H1 (cell line): ENCODE measurements around the gene NR2F1. TPM values are rescaled to one million over a fixed set of nuclear protein-coding genes. Genes with fewer than 3 reads are reported as not detected.

Source experiments
- CTCF ChIA-PET: fragments of 300-600 bp; sonication (Branson Sonifier 250); formaldehyde crosslinking; loops from one replicate; lab custom pipeline; 2021; ENCODE audit not compliant: partially characterized antibody; lab: Charles Lee
- POLR2A ChIA-PET: fragments of 300-600 bp; sonication (Branson Sonifier 250); formaldehyde crosslinking; loops from one replicate; lab custom pipeline; 2021; ENCODE audit warnings: inconsistent platforms; ENCODE audit not compliant: partially characterized antibody; lab: Charles Lee
- DNase-seq, 2 experiments: peaks; one replicate each; pipeline versions ENCODE4 v3.0.0 to v3.0.0-alpha.2; 2010 to 2022; ENCODE audit warnings: low spot score in 2 of 2, low read depth in 1 of 2, mixed read lengths in 1 of 2
- FAIRE-seq: peaks from 2 replicates; lab custom pipeline; 2011; peaks lifted over from hg19 to GRCh38; lab: Jason Lieb, UNC
- H2AFZ ChIP-seq: 2 replicates; pipeline ENCODE4 v1.8.1; 2012; ENCODE audit warnings: low read length, inconsistent platforms
- H2AK5ac ChIP-seq: 2 replicates; pipeline ENCODE4 v1.6.1; 2013; ENCODE audit warnings: low read depth, low read length
- H2BK120ac ChIP-seq: replicated peaks from 2 replicates; pipeline ENCODE3; 2013; ENCODE audit warnings: low read depth, low read length, inconsistent platforms
- H2BK12ac ChIP-seq: 2 replicates; pipeline ENCODE4 v1.6.1; 2013; ENCODE audit warnings: low read depth, low read length
- H2BK15ac ChIP-seq: 2 replicates; pipeline ENCODE4 v1.6.1; 2013; ENCODE audit warnings: low read length
- H2BK20ac ChIP-seq: 2 replicates; pipeline ENCODE4 v1.6.1; 2013; ENCODE audit warnings: low read length
- H2BK5ac ChIP-seq: 2 replicates; pipeline ENCODE4 v1.6.1; 2013; ENCODE audit warnings: low read depth, low read length
- H3K14ac ChIP-seq: 2 replicates; pipeline ENCODE4 v1.6.1; 2013; ENCODE audit warnings: inconsistent platforms; ENCODE audit not compliant: insufficient read length
- H3K18ac ChIP-seq: 2 replicates; pipeline ENCODE4 v1.6.1; 2013; ENCODE audit warnings: low read length; ENCODE audit errors: extremely low read depth
- H3K23ac ChIP-seq: 2 replicates; pipeline ENCODE4 v1.6.1; 2013; ENCODE audit warnings: inconsistent platforms; ENCODE audit not compliant: insufficient read length
- H3K23me2 ChIP-seq: 2 replicates; pipeline ENCODE4 v1.6.1; 2013; ENCODE audit warnings: low read depth, low read length
- H3K27ac ChIP-seq: 2 replicates; pipeline ENCODE4 v1.6.1; 2011; ENCODE audit warnings: low read depth, low read length, inconsistent platforms
- H3K27me3 ChIP-seq, 4 experiments: replicated peaks in 1 of 4; 1 replicate in 1 of 4; 2 replicates in 3 of 4; pipeline versions ENCODE4 v1.6.1 to v1.8.1; 2011 to 2013; ENCODE audit warnings: low read length in 3 of 4, mild to moderate bottlenecking in 3 of 4, inconsistent platforms in 2 of 4, mixed read lengths in 2 of 4, moderate library complexity in 1 of 4; ENCODE audit not compliant: control insufficient read depth in 3 of 4, insufficient read depth in 3 of 4; ENCODE audit errors: extremely low read depth in 1 of 4
- H3K36me3 ChIP-seq, 4 experiments: 2 replicates each; pipeline versions ENCODE4 v1.6.1 to v1.8.1; 2011 to 2013; ENCODE audit warnings: mild to moderate bottlenecking in 4 of 4, low read length in 3 of 4, moderate library complexity in 2 of 4, control low read depth in 1 of 4, inconsistent platforms in 1 of 4; ENCODE audit not compliant: insufficient read depth in 4 of 4, control insufficient read depth in 2 of 4
- H3K4ac ChIP-seq: replicated peaks from 2 replicates; pipeline ENCODE3; 2013; ENCODE audit warnings: low read length, low read depth, mixed read lengths, inconsistent platforms; ENCODE audit not compliant: insufficient read length
- H3K4me1 ChIP-seq, 4 experiments: replicated peaks in 1 of 4; 1 replicate in 1 of 4; 2 replicates in 3 of 4; pipeline versions ENCODE4 v1.6.1 to v1.8.1; 2011 to 2013; ENCODE audit warnings: low read length in 3 of 4, inconsistent platforms in 2 of 4, mixed read lengths in 1 of 4; ENCODE audit not compliant: insufficient read depth in 4 of 4, control insufficient read depth in 3 of 4
- H3K4me2 ChIP-seq, 2 experiments: 2 replicates each; pipeline versions ENCODE4 v1.6.1 to v1.8.1; 2011 to 2013; ENCODE audit warnings: low read depth in 2 of 2, low read length in 2 of 2, control low read depth in 1 of 2, inconsistent platforms in 1 of 2, mild to moderate bottlenecking in 1 of 2; ENCODE audit not compliant: insufficient read depth in 1 of 2
- H3K4me3 ChIP-seq, 4 experiments: fragments of 200-600, 300-600 bp in 1 of 4; sonication (generic), shearing (Covaris generic), sonication (Bioruptor Twin) in 1 of 4; 2 replicates each; pipeline versions ENCODE4 v1.5.1 to v1.8.1; 2011 to 2016; ENCODE audit warnings: low read length in 4 of 4, low read depth in 3 of 4, control low read depth in 2 of 4, inconsistent platforms in 2 of 4, mild to moderate bottlenecking in 2 of 4, mixed read lengths in 1 of 4, moderate library complexity in 1 of 4; ENCODE audit not compliant: insufficient read depth in 2 of 4; ENCODE audit errors: extremely low read depth in 1 of 4
- H3K56ac ChIP-seq: replicated peaks from 2 replicates; pipeline ENCODE3; 2013; ENCODE audit warnings: low read depth, mild to moderate bottlenecking, mixed read lengths, low read length, inconsistent platforms; ENCODE audit not compliant: insufficient read length
- H3K79me1 ChIP-seq: 2 replicates; pipeline ENCODE4 v1.6.1; 2013; ENCODE audit warnings: low read depth, low read length, control low read depth
- H3K79me2 ChIP-seq, 2 experiments: 2 replicates each; pipeline versions ENCODE4 v1.6.1 to v1.8.1; 2012 to 2013; ENCODE audit warnings: low read length in 2 of 2, mild to moderate bottlenecking in 2 of 2, inconsistent platforms in 1 of 2; ENCODE audit not compliant: insufficient read depth in 2 of 2, control insufficient read depth in 1 of 2
- H3K9ac ChIP-seq, 4 experiments: replicated peaks in 1 of 4; 1 replicate in 1 of 4; 2 replicates in 3 of 4; pipeline versions ENCODE4 v1.6.1 to v1.8.1; 2011 to 2013; ENCODE audit warnings: low read depth in 3 of 4, low read length in 3 of 4, control low read depth in 2 of 4, mild to moderate bottlenecking in 2 of 4, moderate library complexity in 2 of 4, inconsistent platforms in 1 of 4; ENCODE audit errors: extremely low read depth in 1 of 4
- H3K9me3 ChIP-seq, 2 experiments: 2 replicates each; pipeline versions ENCODE4 v1.6.1 to v1.8.1; 2012 to 2013; ENCODE audit warnings: mild to moderate bottlenecking in 2 of 2, moderate library complexity in 2 of 2, control low read depth in 1 of 2, inconsistent platforms in 1 of 2, low read depth in 1 of 2, low read length in 1 of 2, mixed read lengths in 1 of 2; ENCODE audit not compliant: insufficient read depth in 2 of 2
- H4K20me1 ChIP-seq, 2 experiments: replicated peaks in 1 of 2; 2 replicates each; pipeline versions ENCODE3 to v1.8.1; 2011 to 2013; ENCODE audit warnings: inconsistent platforms in 2 of 2, low read length in 2 of 2, mild to moderate bottlenecking in 1 of 2; ENCODE audit not compliant: insufficient read depth in 2 of 2, control insufficient read depth in 1 of 2
- H4K5ac ChIP-seq: 2 replicates; pipeline ENCODE4 v1.6.1; 2013; ENCODE audit warnings: low read length, low read depth, mixed read lengths, inconsistent platforms; ENCODE audit not compliant: insufficient read length
- H4K8ac ChIP-seq: 2 replicates; pipeline ENCODE4 v1.8.0; 2013; ENCODE audit warnings: mild to moderate bottlenecking, moderate library complexity, low read length, inconsistent platforms; ENCODE audit not compliant: insufficient read depth; ENCODE audit errors: extremely low read depth
- H4K91ac ChIP-seq: replicated peaks from 2 replicates; pipeline ENCODE3; 2013; ENCODE audit warnings: low read length, mixed read lengths, inconsistent platforms; ENCODE audit not compliant: insufficient read length
- BCL11A ChIP-seq, 2 experiments: IDR thresholded peaks; one replicate each; pipeline ENCODE4 v1.6.1; 2011; ENCODE audit warnings: low read depth in 2 of 2, low read length in 2 of 2, mild to moderate bottlenecking in 2 of 2
- CTBP2 ChIP-seq: IDR thresholded peaks from 2 replicates; pipeline ENCODE4 v1.7.0; 2011; ENCODE audit warnings: borderline replicate concordance, mild to moderate bottlenecking, moderate library complexity, mixed read lengths, low read length; ENCODE audit not compliant: insufficient read depth, insufficient read length
- E2F6 ChIP-seq: IDR thresholded peaks from 2 replicates; pipeline ENCODE4 v1.6.1; 2012; ENCODE audit warnings: inconsistent platforms
- HDAC2 ChIP-seq, 2 experiments: fragments of 300-600 bp in 1 of 2; sonication (generic) in 1 of 2; IDR thresholded peaks; 2 replicates each; pipeline ENCODE4 v1.6.1; 2011 to 2012; ENCODE audit warnings: low read depth in 2 of 2, low read length in 2 of 2, mild to moderate bottlenecking in 2 of 2, moderate library complexity in 2 of 2, borderline replicate concordance in 1 of 2, inconsistent platforms in 1 of 2
- JUND ChIP-seq: IDR thresholded peaks from 2 replicates; pipeline ENCODE4 v1.6.1; 2011; ENCODE audit warnings: mild to moderate bottlenecking, improper control_type of control experiment, low read length
- PHF8 ChIP-seq: fragments of 200-600 bp; sonication (generic); conservative IDR thresholded peaks from 2 replicates; pipeline ENCODE4 v1.7.1; 2012; ENCODE audit warnings: low read depth, mild to moderate bottlenecking, inconsistent platforms, low read length, moderate library complexity
- POLR2AphosphoS5 ChIP-seq: IDR thresholded peaks from 2 replicates; pipeline ENCODE4 v1.6.1; 2011; ENCODE audit warnings: low read depth, low read length
- SP1 ChIP-seq: IDR thresholded peaks from 2 replicates; pipeline ENCODE4 v1.6.1; 2011; ENCODE audit warnings: low read depth, low read length
- TAF1 ChIP-seq: IDR thresholded peaks from 2 replicates; pipeline ENCODE4 v1.6.1; 2011; ENCODE audit warnings: mild to moderate bottlenecking, low read depth, low read length
- TEAD4 ChIP-seq: IDR thresholded peaks from 2 replicates; pipeline ENCODE4 v1.6.1; 2012; ENCODE audit warnings: low read depth, low read length, inconsistent platforms, mixed read lengths
- USF2 ChIP-seq: IDR thresholded peaks from 2 replicates; pipeline ENCODE4 v1.6.1; 2011; ENCODE audit warnings: low read length, improper control_type of control experiment
- ZNF274 ChIP-seq: IDR thresholded peaks from 2 replicates; pipeline ENCODE4 v1.7.0; 2012; ENCODE audit warnings: low read length, borderline replicate concordance; ENCODE audit errors: extremely low read depth
- polyA plus RNA-seq, 7 experiments: library from polyadenylated mRNA; depleted of rRNA in 3 of 7; stranded (reverse) in 5 of 7; unstranded in 2 of 7; fragments of >200 nt in 5 of 7; fragments of 200-250 nt in 2 of 7; gene quantifications; 1 replicate in 5 of 7; 2 replicates in 1 of 7; 4 replicates in 1 of 7; pipeline versions ENCODE4 v1.2.1 to v1.2.3, GENCODE V29; 2011 to 2013; ENCODE audit warnings: missing spikeins in 2 of 7, mixed read lengths in 2 of 7
- total RNA-seq: library from RNA; stranded (reverse); fragmentation: NEBNext Ultra II Directional; extraction: Animal tissue kit (Norgen Biotek cat#: 25700); gene quantifications from 2 replicates; pipeline ENCODE4 v1.2.1, GENCODE V29; 2021

NR2F1 gene
- total and polyA plus RNA-seq, 2 of the 8 experiments (the other 6 are each of a cell fraction or from before 2014, with no cell fraction given) = not detected

DNA sequence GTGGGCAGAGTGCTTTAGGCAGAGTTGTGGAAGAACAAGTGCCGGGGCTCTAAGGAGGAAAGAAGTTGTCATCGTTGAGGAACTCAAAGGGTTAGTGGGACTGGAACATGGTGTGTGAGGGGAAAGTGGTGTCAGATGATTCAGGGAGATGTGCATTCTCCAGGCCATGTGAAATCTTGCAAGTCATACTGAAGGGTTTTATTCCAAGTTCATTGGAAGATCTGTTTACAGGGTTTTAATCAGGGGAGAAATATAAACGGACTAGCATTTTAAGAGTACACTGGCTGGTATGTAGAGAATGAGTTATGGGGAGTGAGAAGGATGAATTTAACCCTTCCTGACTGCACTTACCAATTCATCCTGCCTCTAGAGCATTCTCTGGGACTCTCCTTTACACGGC lies 49.3 kb downstream of the NR2F1 start (continued):
- TF ChIP-seq CTBP2 = no peak

- H3K23me2 ChIP-seq = no peaks in the 10 kb centered on the region
- H3K23ac ChIP-seq = no peak overlapping the region
- CTCF ChIA-PET = interaction anchor here (1.3 kb wide), 1 partner anchor 727 kb away, joined by 4 read pairs; no protein-coding TSS in a partner anchor
- no peak overlapping the region for H4K8ac ChIP-seq
- no peak overlapping the region for H2BK15ac ChIP-seq
- no peaks in the 10 kb centered on the region for H3K27me3 ChIP-seq
- no peaks in the 10 kb centered on the region for H3K36me3 ChIP-seq
- no peak overlapping the region for H2BK5ac ChIP-seq
- no peak overlapping the region for H2BK12ac ChIP-seq
- no peak overlapping the region for H3K4ac ChIP-seq
- no peak overlapping the region for H4K91ac ChIP-seq
- no peaks in the 10 kb centered on the region for H4K20me1 ChIP-seq
- H2AFZ ChIP-seq = no peak overlapping the region
- no peak overlapping the region for H3K18ac ChIP-seq
- H3K4me3 ChIP-seq = no peak overlapping the region
- DNase-seq (no peak), FAIRE-seq (no peak)
- no peak overlapping the region for H2BK20ac ChIP-seq
- no peak overlapping the region for H3K9ac ChIP-seq
- no peak overlapping the region for H3K4me2 ChIP-seq
- no peak overlapping the region for H3K56ac ChIP-seq
- no peak overlapping the region for H4K5ac ChIP-seq
- H3K9me3 ChIP-seq = no peaks in the 10 kb centered on the region
- H3K27ac ChIP-seq = no peak overlapping the region
- H3K79me2 ChIP-seq = no peaks in the 10 kb centered on the region
- no peaks in the 10 kb centered on the region for H3K79me1 ChIP-seq
- no peak overlapping the region for H2AK5ac ChIP-seq
- no peak overlapping the region for H2BK120ac ChIP-seq
- no peak overlapping the region for H3K14ac ChIP-seq
- POLR2A ChIA-PET = no interaction called here
- H3K4me1 ChIP-seq = no peaks in the 10 kb centered on the region
- TF ChIP-seq BCL11A (IDR thresholded peaks at IDR 0.05; ENCODE audit: low read depth in 2 of 2, low read length in 2 of 2) = no peak
- TF ChIP-seq HDAC2 (IDR thresholded peaks at IDR 0.05; ENCODE audit: borderline replicate concordance in 1 of 2, low read depth in 2 of 2, low read length in 2 of 2) = no peak
- TF ChIP-seq TAF1 = no peak
- TF ChIP-seq SP1 = no peak
- TF ChIP-seq E2F6 = no peak
- no peak for TF ChIP-seq USF2
- TF ChIP-seq POLR2AphosphoS5 = no peak
- no peak for TF ChIP-seq TEAD4
- no peak for TF ChIP-seq JUND
- TF ChIP-seq ZNF274 = no peak
- TF ChIP-seq PHF8 = no peak
Measured at GRCh38 chr5:93635991-93636390, 53.0 kb downstream of the NR2F1 start.
